HL-60/S4 treated with phorbol 12-myristate 13-acetate at 8.2 ng/mL for 4 days and 3 days (cell line): ENCODE results near the gene CAMTA1.

Experiments used
- in situ Hi-C: fragments of 300-500 bp; cut with MboI; formaldehyde crosslinking; loops from 2 replicates; pipeline ENCODE4 v1.15.0; 2022; ENCODE audit warnings: low sequenced_read_pairs

The CAMTA1 gene

DNA sequence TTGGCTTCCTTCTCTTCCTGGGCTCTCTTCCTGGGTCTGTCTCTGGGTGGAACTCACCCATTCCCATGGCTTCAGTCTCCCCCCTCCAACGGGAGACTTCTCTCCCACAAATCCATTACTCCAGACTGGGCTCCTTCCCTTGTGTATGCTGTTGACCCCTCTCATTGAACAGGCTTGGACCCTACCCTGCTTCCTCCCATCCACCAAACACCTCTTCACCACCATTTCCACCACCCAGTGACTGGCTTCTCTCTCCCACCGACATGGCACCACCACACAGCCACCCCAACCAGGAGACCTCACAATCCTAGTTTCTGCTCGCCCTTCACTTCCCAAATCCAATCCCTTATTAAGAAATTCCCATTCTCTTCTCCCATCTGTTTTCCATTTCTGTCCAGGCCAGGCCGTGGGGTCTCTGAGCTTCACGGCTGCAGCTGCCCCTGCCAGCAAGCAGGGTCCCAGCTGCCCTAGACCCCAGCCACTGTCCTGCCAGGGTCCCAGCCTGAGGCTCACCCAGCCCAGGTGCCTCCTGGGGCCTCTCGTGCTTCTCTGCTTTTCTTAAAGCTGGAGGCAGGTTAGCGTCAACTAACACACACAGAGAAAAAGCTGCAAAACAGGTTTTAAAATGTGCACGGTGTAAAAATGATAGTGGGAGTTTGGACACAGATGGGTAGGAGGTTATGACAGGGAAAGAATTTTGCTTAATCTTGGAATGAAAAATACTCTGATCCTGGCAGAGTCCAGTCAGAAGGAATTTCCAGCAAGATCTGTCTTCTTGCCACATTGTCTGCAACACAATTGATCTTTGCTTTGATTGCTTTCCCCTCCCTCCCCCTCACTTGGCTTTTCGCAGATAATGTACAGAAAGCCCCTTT is 602.0 kb downstream of the CAMTA1 start:
- in situ Hi-C loops, result no loop called here

DNA sequence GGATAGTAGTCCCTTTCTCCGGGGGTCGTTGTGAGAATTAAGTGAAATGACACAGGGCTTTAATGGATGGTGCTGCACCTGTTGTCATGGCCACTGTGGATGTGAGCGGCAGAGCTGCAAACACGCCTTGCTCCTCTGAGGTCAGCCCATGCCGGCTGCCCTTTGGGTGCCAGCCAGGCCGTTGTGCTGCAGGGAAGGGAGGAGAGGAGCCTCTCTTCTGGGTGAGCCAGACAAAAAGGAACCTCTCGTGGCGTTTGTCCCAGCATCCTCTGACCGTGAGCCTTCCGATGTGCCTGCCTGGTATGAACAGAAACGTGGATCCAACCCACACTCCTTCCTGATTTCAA is 602.9 kb downstream of the CAMTA1 start:
- in situ Hi-C loops, result no loop called here

DNA sequence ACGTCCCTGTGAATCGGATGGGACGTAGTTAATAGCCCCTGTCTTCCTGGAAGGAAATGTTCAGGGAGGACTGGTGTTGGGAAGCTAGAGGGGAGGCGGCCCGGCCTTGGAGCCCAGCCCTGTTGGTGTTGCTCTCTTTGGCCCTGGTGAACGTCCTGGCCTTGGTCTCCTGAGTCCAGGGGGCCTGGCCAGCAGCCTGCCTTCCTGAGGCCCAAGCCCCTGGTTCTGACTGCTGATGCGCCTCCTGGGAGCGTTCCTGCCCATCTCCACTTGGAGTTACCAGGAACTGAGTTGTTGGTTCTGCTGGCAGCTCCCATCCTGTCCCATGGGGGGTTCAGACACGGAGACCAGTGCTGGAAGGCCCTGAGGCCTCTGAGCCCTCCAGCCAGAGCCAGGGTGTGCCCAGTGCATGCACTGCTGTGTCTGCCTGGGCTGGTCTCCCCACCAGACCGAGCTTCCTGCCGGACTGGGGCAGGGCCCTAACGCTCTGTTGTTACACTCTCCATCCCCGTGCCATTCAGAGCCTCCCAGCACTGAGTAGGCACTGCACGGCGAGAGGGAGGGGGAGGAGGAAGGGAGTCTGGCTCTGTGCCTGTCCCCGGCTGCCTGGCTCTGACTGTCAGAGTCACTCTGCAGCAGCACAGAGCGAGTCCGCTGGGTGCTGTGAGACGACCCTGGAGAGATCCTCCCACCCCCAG is 603.4 kb downstream of the CAMTA1 start:
- in situ Hi-C loops, result no loop called here

DNA sequence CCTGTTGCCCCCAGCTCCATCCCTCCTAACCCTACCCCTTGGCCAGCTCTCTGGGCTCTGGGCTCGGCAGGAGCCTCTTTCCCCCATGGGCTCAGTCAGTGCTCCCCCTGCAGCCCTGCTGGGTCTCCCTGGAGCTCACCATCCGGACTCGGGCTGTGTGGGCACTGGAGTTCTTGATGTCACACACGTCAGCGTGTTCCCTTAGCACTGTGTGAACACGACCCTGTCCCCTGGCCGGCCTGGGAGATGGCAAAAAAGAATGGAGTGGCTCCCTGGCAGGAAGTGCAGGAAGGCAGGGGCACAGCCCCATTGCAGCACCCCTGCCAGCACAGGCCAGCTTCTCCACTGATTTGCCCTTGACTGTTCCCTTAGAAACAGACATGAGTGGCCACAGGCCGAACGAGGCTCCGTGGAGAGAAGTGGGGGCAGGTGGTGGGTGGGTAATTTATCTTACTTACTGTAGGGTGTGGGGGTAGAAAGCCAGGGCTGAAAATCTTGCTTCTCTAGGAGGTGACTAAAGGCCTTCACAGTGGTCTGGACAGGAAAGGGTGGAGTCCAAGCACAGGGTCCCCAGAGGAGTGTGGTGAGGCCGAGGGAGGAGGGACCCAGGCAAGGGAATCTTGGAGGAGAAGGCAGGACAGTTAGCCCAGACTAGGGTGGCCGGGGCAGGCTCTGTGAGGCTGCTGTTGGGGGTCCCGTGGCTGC is 604.1 kb downstream of the CAMTA1 start:
- in situ Hi-C loops, result no loop called here

DNA sequence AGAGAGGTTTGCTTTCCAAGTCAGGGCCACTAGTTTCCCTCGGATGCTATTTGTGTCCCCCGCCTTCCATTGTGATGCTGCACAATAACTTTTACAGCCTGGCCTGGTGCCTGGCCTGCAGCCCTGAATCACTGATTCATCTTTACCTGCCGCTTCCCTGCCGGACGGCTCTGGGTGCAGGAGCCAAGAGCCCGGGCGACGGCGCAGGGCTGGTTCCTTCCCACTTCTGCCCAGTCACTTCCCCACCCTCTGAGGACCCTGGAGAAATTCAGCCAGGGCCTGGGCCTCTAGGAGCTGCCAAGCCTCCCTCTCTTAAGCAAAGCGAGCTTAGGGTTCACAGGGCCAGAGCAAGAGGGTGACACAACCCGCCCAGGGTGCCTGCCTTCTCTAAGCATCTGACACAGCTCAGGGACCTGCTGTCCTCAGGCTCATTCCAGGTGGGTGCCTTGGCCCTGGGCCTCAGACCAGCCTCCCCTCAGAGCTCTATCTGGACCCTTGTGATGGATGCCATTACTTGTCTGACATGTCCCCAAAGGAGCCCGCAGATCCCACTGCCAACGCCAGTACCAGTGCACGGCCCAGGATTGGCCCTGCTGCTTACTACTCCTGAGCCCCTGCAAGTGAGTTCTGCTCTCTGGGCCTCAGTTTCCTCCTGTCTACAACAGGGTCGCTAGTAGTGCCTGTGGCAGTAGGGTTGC is 604.8 kb downstream of the CAMTA1 start:
- in situ Hi-C loops, result no loop called here

DNA sequence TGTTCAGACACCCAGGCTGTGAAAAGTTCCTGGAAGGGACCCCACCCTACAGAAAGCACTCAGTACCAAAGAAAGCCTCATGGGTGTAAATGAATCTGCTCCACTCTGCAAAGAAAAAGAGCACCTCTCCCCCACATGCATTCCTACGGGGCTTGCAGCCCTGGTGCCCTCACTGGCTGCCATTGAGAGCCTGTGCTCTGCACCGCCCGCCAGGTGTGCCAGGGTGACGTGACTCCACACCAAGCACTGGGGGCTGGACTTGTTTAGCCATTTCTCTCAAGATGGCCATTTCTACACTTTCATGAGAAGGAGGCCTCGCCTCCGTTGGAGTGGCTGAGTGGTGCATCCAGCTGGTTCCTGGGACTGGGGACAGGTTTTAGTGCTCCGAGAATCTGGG is 605.3 kb downstream of the CAMTA1 start:
- in situ Hi-C loops, result no loop called here

DNA sequence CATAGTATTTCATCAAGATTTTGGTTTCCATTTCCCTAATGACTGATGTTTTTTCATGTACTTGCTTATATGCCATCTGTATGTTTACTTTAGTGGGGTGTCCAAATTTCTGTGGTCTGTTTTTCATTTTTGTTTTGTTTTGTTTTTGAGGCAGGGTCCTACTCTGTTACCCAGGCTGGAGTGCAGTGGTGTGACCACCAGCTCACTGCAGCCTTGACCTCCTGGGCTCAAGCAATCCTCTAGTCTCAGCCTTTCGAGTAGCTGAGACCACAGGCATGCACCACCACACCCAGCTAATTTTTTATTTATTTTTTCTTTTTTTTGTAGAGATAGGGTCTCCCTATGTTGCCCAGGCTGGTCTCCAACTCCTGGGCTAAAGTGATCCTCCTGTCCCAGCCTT is 607.9 kb downstream of the CAMTA1 start:
- in situ Hi-C loops, result no loop called here

DNA sequence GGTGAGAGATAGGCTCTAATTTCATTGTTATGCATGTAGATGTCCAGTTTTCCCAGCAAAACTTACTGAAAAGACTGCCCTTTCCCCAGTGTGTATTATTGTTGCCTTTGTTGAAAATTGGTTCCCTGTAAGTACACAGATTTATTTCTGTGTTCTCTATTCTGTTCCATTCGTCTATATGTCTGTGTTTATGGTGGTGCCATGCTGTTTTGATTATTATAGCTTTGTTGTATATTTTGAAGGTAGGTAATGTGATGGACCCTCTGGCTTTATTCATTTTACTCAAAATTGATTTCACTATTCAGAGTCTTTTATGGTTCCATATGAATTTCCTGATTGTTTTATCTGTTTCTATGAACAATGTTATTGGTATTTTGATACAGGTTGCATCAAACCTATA is 610.0 kb downstream of the CAMTA1 start:
- in situ Hi-C loops, result no loop called here

DNA sequence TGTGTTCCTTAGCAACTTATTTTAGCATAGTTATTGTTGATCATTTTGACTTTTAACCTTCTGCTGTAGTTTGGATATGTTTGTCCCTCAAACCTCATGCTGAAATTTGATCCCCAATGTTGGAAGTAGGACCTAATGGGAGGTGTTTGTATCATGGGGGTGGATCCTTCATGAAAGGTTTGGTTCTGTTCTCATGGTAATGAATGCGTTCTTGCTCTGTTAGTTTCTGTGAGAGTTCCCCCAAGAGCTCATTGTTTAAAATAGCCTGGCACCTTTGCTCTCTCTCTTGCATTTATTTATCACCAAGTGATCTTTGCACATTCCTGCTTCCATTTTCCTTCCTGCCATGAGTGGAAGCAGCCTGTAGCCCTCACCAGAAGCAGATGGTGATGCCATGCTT is 613.7 kb downstream of the CAMTA1 start:
- in situ Hi-C loops, result no loop called here

DNA sequence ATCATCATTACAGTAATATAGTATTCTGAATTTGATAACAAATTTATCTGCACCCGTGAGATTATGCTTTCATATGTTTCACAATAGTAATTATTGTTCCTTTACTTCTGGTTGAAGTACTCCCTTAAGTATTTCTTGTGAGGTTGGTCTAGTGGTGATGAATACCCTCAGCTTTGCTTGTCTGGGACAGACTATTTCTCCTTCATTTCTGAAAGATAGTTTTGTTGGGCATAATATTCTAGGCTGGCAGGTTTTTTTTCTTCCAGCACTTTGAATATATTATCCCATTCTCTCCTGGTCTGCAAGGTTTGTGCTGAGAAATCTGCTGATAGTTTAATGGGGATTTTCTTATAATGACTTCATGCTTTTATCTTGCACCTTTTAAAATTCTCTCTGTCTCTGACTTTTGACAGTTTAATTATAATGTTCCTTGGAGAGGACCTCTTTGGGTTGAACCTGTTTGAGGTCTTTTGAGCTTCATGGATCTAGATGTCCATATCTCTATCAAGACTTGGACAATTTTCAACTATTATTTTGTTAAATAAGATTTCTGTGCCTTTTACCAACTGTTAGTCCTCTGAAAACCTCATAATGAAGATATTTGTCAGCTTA is 614.4 kb downstream of the CAMTA1 start:
- in situ Hi-C loops, result no loop called here

DNA sequence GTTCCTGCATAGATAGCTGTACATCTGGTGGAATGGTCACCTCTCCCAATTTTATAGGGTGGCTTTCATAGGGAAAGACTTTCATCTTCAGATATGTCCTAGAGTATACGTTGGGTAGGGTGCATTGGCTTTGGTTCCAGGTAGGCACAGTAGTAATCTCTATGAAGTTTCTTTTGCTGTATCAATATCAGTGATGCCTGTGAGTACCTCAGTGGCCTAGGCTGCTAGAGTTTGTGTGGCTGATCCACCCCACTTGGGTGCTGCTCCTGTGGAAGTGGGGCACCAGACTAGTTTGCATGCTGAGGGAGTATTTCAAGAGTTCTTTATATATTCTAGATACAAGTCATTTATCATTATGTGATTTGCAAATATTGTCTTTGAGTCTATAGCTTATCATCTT is 615.3 kb downstream of the CAMTA1 start:
- in situ Hi-C loops, result no loop called here

DNA sequence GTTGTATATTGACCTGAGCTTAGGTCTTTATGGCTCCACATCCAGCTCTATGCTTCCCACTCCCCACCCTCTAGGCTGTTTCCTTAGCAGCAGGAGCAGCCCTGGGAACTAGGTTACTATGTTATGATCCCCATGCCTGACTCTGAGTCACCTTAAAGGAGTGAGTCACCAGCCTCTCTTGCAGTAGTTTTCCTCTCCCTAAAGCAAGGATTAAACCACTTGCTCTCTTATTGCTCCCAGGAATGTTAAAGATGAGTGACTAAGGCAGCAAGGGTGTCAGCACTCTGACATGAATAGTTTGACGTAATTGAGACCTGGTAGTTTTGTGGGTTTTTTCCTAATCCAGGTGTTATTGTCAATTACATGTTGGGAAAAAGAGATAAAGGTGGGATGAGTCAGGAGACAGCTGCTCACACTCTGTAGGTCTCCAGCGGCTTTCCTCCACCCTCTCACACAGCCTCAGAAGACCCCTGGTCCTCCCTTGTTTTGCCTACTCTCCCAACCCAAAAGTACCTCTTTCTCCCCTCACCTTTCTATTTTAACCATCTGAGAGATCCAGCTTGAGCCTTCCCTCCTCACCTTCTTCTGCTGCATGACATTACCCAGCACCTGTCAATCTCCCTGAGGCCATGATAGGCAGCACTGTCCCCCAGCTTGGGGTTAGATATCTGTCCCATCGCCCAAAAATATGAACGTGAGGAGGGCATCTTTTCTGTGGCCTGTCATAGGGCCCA is 616.7 kb downstream of the CAMTA1 start:
- in situ Hi-C loops, result no loop called here

DNA sequence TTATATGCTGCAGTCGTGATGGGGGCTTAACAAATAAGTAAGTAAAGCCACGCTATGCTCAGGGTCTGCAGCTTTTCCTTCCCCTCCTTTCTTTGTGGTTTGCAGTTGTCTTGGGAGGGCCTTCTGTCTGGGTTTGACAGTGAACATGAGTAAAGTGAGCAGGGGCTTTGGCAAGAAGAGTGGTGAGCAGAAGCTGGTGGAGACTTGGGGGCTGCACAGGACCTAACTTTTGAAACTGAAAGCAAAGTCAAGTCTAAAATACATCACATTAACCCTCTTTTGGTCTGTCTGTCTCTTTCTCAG is 617.2 kb downstream of the CAMTA1 start:
- in situ Hi-C loops, result no loop called here

DNA sequence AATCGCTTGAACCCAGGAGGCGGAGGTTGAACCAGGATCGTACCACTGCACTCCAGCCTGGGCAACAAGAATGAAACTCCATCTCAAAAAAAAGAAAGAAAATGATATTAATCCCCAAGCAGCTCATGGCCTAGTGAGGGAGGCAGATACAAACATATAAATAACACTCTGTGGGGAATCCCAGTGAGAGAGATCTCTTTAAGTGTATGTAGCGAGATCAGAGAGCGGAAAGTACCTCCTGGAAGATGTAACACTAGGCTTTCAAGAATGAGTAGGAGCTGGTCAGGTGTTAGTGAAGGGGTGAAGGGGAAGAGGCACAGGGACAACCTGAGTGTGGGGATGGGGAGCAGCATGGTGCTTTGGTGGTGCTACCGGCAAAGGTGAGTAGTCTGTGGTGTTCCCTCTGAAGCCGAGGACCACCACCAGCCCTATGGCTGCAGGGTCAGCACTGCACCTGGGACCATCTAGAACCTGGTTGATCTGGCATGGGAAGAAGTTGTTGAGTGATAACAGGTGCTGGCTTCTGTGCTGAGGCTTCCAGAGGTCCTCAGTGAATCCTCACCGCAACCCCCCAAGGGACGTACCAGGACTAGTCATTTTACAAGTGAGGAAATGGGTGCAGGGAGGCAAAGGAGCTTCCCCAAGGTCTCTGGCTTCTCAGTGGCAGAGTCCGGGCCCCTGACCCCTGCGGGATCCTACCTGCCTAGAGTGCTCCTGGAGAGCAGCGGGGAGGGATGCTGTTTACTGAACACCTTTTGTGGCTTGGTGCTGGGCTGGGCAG is 618.2 kb downstream of the CAMTA1 start:
- in situ Hi-C loops, result no loop called here

DNA sequence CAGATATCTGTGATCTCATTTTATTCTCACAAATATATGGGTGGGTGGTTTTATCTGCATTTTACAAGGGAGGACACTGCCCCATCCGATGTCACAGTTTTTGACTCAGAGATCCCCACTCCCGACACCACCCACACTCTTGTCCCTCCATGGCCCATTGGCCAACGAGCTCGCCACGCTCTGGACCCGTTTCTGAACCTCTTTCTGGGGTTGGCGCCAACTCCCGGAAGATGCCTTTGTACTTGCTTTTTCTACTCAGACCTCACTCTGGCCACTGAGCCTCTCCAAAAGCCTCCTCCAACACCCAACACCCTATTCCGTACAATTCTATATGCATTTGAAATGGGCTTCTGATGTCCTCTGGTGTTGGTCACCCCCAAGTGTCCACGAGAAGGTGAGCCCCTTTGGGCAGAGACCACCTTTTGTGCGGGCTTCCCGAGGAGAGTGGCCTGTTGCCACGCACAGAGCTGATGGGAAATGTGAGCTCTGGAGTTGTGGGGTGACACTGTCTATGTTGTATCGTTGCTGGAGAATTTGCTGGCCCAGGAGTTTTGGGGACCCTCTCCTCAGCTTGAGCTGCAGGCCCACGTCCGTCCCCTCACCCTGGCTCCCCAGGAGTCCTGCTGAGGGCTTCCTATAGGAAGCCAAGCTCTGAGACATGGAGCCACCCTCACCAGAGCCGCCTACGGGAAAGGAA is 618.9 kb downstream of the CAMTA1 start:
- in situ Hi-C loops, result no loop called here

DNA sequence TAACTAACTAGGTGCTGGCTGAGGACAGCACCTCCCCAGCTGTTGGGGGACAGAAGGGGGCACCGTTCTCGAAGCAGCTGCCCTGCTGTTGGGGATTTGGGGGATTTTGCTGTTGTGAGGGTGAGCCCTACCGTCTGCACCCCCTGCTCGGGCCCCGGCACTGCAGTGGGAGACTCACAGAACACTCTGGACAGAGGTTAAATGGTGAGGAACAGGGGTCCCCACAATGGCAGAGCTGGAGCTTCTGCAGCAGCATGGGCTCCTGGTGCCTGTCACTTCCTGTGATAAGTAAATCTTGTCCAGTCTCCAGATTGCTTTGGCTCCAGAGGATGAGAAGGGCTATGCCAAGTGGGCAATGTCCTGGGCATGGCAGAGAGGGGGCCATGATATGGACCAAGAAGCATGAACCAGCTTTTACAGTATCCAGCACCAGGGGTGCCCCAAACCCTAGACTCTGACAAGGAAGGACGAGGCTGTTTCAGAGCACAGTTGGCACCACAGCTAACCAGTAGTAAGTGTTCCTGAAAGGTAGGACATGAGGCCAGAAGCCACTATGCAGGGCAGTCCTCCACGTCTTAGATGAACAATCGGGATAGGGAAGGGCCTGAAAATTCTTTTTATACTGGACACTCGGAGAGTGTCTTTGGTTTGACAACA is 620.7 kb downstream of the CAMTA1 start:
- in situ Hi-C loops, result no loop called here

DNA sequence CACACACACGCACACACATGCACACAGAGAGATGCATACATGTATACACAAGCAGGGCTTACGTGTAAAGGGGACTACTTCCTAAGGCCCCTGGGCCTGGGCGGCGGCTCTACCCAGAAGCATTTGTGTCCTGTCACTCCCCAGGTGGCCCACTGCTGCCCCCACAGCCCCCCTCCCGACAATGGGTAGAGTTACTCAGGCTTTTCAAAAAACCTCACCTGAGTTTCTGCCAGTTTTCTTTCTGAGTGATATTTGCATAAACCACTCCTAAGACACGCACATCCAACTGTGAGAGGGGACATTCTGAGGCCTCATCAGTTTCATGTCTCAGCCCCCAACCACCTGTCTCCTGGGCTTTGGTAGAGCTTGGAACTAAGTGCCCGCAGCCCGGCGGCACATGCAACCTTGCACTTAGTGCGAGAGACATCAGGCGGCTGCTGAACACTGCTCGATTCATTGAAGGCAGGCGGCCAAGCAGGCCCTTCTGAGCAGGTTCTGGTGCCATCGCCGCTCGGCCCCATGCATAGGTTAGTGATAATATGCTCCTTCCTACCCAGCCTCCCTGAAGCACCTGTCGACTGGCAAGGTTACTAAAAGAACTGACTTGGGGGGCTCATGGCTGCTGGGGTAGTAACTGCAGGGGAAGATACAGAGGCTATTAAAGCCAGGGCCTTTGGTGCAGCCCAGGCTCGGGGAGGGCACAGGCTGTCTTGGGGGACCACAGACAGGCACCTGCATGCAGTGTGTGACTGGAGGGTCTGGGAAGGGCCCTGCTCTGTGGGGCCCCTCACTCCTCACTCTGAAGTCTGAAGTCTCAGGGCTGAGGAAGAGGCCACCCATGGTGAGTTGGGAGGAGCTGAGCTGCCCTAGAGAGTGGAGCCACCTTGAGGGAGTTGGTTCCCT is 621.6 kb downstream of the CAMTA1 start:
- in situ Hi-C loops, result no loop called here

DNA sequence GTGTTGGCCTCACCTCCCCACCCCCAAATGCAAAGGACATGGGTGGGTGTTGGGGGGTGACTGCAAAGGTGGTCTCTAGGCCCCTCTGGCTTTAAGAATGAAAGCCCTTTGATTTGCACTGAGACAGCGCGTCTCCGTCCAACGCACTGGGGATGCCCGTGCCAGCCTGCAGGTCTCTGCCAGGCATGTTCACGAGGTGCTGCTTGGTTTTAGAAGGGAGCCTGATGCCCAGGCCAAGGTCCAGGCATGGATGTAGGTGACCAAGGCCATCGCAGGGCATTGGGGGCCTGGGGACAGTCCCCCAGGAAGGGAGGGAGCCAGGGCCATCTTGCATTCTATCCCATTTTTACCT is 622.3 kb downstream of the CAMTA1 start:
- in situ Hi-C loops, result no loop called here
